HG02970 (cell line): ENCODE measurements around the gene TPPP.
"Not testable (repeated sequence)": the region's sequence is repeated elsewhere in the genome, so short reads cannot be mapped to it uniquely, and the experiment has no call there.

ENCODE experiments used
- ATAC-seq: cut with Tn5 transposase; IDR thresholded peaks from one replicate; pipeline ENCODE4 v1.9.1; 2021; ENCODE audit warnings: mild to moderate bottlenecking, moderate library complexity, moderate number of reproducible peaks; ENCODE audit not compliant: unreplicated experiment, low FRiP score

Gene TPPP

DNA sequence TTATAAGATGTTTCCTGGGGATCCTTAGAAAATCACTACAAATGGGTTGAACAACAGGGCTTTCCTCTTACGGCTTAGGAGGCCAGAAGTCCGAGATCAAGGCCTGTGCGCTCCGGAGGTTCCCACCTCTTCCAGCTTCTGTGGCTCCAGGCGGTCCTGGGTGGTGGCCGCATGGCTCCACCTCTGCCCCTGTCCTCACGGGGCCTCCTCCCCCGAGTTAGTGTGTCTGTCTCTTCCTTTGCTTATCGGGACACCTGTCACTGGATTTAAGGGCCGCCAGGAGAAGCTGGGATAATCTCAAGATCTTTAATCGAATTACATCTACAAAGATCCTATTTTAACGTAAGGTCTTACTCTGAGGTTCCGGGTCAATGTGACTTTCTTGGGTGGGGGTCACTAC, 2.3 kb upstream of the TPPP start:
- not testable (repeated sequence) for ATAC-seq

DNA sequence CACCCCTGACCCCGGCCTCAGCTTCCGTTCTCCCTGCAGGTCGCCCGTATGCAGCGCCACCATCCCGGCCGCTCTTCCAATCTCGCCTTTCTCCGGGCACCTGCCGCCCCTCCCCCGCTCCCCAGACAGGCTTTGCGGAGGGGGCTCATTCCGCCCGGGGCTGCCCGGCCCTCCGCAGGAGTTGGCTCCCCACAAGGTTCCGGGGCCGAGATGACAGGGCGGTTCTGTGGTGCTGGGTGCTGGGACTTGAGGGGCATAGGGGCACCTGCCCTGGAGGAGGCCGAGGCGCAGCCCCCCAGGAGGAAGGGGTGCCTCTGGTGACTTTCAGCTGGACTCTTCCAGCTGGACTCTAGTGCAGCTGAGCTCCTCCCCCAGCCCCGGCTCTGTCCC, 885 bp upstream of the TPPP start:
- ATAC-seq, result not testable (repeated sequence)

DNA sequence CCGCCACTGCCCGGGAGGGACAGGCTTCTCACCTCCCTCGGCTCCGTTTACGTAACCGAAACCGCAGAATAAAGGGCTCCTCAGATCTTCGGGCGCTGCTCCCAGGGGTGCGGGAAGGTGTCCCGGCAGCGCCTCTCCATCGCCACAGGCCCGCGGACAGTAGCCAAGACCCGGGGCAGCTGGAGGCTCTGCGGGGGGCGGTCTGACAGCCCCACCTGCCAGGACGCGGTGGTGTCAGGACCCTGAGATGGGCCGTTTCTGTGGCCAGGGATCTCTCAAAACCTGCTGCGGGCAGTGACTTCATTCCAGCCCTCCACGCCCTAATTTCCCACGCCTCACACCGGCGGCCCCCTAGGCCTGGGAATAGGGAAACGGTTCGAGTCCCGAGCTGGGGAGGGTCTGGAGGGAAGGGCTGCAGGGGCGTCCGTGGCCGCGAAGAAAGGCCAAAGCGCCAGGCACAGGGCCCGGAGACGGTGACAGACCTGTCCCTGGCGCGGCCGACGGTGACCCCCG, 567 bp downstream of the TPPP start:
- ATAC-seq, result not testable (repeated sequence)

DNA sequence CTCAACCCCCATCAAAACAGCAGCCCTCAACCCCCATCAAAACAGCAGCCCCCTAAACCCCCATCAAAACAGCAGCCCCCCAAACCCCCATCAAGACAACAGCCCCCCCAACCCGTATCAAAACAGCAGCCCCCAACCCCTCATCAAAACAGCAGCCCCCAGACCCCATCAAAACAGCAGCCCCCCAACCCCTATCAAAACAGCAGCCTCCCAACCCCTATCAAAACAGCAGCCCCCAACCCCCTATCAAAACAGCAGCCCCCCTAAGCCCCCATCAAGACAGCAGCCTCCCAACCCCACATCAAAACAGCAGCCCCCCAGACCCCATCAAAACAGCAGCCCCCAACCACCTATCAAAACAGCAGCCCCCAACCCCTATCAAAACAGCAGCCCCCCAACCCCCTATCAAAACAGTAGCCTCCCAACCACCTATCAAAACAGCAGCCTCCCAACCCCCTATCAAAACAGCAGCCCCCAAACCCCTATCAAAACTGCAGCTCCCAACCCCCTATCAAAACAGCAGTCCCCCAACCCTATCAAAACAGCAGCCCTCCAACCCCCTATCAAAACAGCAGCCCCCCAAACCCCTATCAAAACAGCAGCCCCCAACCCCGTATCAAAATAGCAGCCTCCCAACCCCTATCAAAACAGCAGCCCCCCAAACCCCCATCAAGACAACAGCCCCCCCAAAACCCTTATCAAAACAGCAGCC, 1.2 kb downstream of the TPPP start:
- ATAC-seq, result no peak

DNA sequence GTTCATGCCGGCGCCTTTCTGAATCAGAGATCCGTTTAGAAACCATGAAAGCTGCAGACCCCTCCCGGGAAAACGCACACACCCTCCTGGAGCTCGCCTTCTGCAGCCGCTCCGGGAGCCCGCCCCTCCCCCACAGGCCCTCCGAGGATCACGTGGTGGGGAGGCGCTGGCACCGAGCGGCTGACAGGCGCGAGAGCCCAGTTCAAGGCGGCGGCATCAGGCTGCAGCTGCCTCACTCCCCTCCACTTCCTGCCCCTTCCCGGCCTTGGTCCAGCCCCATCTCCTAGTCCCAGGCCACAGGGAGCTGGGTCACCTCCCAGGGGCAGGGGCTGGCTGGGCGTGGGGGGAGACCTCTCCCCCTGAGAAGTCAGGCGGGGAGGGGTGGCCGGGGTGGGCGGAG, 2.1 kb downstream of the TPPP start:
- ATAC-seq, result not testable (repeated sequence)

DNA sequence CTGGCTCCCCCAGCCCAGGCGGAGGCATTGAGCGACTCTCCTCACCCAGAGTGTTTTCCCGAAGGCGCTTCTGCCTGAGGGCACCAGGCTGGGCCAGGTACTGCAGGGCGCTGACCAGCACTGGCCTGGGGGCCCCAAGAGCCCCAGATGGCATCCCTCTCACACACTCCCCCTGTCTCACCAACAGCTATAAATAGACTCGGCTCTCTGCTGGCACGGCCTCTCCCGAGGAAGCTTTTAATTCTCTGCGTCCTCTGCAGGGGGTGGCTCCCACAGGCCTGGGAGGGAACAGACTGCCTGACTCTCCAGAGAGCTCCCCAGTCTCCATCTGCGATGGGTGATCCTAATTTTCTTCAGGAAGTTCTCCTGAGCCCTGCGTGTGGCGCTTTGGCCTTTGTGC, 2.9 kb downstream of the TPPP start:
- ATAC-seq, result not testable (repeated sequence)

DNA sequence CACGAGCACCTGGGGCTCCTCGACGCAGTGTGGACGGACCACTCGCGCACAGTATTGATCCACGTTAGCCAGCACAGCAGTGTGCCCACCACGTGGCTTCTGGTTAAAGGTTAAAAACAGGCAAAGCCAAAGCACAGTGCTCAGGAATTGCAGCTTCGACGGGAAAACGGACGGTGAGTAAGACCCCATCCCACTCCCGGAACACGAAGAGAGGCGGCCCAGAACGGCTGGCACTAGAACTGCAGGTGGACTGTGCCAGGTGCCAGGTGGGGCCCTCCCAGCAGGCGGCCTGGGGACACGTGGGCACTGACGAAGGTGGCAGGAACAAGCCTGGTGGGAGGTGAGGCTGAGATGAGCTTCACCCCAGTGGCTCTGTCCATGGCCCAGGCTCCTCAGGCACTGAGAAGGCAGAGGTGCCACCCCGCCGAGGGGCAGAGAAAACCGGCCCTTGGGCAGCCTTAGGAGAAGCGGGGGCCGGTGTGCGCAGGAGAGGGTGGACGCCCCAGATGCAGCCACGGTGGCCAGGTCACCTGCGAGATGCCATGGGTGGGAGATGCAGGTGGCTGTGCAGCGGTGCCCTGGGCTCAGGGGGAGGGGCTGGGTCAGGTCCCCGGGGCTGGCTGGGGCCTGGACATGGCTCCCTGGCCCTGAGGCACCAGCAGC, 4.7 kb downstream of the TPPP start:
- not testable (repeated sequence) for ATAC-seq

DNA sequence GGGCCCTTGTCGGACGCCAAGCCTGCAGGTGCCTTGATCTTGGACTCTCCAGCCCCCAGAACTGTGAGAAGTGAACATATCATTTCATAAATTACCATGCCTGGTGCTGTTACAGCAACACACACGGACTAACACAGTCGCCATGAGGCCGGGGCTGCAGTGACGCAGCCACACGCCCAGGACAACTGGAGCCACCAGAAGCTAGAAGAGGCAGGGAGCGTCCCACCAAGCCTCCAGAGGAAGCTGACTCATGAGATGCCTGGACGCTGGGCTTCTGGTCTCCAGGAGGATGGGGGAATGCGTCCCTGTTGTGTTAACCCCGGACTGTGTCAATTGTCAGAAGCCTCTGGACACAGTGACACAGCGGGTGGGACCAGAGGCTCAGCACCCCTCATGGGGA, 6.2 kb downstream of the TPPP start:
- ATAC-seq, result not testable (repeated sequence)

DNA sequence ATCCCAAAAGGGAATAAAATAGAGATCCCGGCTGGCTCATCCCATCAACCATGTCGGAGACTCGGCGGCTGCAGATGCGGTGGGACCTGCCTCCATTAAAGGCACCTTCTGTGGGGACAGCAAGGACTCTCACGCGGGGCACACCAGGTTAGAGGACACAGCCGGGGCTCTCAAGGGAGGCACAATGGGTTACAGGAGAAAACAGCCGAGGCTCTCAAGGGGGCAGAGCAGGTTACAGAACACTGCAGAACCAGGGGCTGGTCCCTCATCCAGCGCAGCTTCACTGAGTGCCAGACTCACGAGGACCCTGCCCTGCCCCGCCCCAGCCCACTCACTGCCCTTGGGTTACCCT, 7.0 kb downstream of the TPPP start:
- ATAC-seq, result not testable (repeated sequence)

DNA sequence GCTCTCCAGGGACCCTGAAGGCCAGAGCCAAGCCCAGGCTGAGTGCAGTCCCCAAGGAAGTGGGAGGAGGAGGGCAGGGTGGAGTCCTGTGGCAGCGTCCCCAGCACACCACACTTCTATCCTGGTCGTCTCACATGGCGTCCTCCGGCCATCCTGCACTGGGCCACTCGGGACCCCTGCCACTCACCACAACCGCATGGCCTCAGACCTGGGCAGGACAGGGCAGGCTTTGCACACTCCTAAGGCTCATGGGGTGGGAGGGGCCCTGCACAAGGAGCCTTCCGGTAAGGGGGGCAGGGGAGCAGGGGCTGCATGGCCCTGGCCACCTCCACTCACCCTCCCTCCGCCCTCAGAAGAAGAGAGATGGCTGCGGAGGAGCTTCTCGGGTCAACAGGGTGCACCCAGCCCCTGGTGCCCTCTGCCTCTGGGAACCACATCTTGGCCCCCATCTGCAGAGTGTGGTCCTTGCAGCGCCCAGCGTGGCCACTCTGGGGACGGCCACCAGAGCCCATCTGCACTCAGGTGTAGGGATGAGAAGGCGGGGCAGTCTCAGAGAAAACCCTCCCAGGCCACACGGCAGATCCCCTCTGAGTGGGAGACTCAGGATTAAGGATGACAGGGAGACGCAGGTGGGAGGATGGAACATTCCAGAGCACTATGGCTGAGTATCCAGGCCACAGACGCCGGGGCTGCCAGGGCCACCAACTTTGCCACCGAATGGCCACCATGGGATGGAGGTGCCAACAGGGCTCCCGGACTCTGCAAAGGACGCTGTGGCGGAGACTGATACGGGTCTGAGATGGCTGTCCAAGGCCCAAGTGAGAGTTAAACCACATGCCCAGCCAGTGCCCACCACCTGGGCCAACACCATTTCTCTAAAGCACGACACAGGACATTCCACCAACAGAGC, 7.6 kb downstream of the TPPP start:
- ATAC-seq, result no peak

DNA sequence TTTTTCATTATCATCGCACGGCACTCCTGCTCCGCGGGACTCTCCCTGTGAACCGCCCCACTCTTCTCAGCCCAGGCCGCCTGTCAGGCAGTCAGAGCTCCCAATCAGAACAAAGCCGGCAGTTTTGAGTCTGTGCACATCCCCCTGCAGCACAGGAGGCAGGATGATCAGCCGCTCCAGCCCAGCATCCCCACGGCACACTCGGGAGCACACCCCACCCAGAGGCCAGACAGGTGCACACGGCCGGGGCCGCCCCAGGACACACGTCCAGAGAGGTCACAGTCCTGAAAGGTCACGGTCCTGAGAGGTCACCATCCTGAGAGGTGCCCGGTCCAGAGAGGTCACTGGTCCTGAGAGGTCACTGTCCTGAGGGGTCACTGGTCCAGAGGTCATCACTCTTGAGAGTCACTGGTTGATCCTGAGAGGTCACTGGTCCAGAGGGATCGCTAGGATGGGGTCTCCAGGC, 8.4 kb downstream of the TPPP start:
- no peak for ATAC-seq

DNA sequence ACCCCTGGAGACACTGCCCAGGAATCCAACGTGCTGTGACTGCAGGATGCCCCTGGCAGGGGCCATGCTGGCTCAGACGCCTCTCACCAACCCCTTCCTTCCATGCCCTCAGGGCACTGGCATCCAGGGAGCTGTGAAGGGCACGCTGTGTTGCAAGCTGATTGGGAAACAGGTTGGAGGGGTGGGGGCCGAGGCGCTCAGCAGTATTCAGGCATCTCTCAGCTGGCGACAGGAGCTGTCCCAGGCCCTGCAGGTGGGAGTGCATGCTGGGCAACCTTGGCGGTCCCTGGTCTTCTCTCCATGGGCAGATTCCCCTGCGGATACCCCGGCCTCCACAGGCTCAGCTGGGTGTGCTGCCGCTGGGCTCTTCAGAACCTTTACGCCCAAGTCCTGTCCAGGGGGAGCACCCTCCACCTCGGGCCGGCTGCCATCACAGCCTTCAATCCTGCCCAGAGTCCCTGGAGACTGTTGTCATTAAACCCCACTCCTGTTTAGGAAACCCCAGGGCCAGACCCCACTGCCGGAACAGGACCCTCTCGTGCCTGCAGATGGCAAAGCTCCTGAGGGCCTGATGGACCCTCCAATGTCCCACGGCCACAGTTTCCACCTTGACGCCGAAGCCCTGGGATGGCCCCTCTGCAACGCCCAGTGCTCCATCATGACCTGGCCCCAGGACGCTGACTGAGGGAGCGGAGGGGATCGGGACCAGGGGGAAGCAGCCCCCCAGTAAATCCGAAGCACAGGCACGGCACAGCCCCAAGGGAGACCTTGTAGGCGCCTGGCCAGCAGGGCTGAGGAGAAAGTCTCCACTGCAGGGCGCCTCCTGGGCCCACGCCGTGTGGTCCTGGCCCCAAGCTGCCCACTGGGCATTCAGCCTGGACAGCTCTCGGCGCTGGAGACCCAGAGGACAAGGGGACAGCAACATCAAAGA, 9.3 kb downstream of the TPPP start:
- no peak for ATAC-seq

DNA sequence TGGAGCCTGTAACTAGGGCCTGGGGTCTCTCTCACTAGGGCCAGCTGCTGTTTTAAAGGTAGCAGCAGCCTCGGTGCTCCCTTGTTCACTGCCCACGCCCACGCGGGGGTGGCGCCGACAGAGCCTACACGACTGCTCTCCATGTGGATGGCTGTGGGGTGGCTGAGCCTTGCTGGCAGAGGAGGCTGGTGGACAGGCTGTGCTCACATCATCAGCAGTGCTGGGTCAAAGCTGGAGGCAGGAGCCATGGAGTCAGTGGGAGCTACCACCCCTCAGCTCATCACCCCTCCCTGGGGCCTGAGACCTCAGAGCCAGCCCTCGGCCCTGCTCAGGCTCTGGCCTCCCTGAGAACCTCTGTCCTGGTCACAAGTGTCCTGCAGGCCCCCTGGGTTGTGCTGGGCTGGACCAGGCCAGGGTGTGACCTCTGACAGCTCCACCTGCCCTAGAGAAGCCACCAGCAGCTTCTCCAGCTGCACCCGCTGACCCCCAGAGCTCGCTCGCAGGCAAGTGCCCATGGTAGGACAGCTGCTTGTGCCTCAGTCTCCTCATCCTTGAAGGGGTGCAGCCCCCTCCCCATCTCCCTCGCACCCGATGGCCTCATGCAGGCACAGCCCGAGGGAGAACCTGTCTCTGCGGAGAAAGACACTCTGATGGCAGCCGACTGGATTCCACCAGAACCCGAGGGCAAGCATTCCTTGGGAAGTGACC, 10.3 kb downstream of the TPPP start:
- not testable (repeated sequence) for ATAC-seq

DNA sequence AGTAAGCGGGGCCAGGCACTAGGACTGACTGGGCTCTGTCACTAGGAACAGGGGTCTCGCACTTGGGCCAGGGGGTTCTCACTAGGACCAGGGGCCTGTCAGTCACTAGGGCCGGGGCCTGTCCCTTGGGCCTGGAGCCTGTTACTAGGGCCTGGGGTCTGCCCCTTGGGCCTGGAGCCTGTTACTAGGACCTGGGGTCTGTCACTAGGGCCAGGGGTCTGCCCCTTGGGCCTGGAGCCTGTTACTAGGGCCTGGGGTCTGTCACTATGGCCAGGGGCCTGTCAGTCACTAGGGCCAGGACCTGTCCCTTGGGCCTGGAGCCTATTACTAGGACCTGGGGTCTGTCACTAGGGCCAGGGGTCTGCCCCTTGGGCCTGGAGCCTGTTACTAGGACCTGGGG, 10.9 kb downstream of the TPPP start:
- not testable (repeated sequence) for ATAC-seq

DNA sequence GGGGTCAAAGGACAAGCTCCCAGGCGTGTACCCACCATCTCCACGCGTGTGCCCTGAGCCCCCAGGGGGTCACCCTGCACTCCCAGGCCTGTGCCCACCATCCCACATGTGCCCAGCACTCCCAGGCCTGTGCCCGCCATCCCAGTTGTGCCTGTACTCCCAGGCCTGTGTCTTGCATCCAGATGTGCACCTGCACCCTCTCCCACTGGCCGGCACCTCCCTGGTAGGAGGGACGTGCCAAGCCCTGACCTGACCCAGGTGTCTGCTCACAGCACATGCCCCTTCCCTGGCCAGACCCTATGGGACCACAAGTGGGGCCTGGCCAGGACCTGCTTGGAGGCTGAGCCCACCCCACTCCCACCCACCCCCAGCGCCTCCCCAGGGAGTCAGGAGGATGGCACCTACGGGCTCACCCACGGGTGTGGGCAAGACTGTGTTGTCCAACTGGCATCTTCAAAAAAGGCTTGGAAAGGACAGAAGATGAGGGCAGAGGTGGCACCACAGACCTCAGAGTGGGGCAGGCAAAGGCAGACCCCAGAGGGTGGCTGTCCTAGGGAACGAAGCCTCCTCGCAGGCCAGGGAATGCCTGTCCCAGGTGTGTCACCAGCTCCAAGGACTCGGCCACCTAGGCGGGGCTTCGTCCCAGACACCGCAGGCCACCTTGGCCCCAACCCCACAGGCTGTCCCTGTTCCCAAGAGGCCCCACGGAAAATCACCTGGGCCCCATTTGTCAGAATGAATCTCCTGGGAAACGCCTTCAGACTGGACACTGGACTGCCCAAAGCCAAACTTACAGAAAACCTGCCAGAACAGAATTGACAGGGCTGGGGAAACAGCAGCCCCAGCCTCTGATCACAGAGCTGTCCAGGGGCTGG, 11.6 kb downstream of the TPPP start:
- not testable (repeated sequence) for ATAC-seq

DNA sequence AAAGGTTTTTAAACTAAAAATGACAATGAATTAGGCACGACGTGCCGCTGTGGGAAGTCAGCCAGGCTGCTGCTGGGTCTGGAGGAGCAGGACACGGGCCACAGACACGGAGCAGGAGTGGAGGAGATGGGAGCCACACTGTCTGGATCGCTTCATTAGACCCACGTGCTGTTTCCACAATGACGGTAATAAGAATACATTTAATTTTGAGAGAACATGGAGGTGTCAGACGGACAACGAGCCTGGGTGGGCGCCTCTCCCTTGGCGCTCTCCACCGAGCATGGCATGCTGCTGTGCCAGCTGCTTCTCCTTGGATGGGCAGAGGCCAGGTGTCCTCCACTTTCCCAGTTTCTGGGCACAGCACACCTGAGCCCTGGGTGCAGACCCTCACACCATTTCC, 12.3 kb downstream of the TPPP start:
- ATAC-seq, result not testable (repeated sequence)

DNA sequence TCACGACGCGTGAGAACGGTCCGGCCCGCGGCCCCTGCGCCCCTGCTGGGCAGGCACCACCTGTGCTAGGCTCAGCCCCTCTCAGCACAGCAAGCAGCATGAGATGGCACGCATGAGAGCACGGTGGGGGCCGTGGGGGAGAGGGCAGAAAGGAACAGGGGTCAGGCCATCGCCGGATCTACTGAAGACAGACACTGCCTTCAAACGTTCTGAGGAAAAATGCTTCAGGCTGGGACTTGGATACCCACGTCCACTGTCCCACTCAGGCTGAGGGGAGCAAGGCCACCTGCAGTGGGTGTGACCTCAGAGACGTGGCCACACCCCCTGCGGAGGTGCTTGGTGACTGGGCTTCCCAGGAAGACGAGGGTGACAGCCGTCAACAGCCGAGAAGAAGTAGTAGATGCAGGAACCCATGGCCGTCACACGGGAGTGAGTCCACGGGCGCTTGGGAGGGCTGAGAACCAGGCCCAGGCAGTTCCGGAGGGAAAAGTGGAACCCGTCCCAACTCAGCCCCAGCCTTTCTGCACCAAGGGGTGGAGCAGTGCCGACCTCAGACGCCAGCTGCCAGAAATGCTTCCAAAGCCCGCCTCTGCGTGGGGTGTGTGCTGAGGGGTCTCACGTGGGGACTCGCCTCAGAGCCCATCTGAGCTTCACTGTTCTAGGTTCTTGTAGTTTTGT, 12.9 kb downstream of the TPPP start:
- ATAC-seq, result not testable (repeated sequence)
